Testis (tissue), 3 donors: ENCODE results near the gene MISP3. TPM values are rescaled to one million over a fixed set of nuclear protein-coding genes. Genes with fewer than 3 reads are reported as not detected.
A peak's percentile ranks its signal among the peaks of the same experiment; 100 is the strongest.

ENCODE experiments used
- DNase-seq: peaks from one replicate; pipeline ENCODE4 v3.0.0-alpha.2; 2019
- H3K27ac ChIP-seq, 2 donors: fragments of 200-600 bp; sonication (generic); one replicate each; pipeline ENCODE4 v1.5.1; 2019
- H3K27me3 ChIP-seq: fragments of 200-600 bp; sonication (generic); one replicate; pipeline ENCODE4 v1.5.1; 2019
- H3K36me3 ChIP-seq: fragments of 200-600 bp; sonication (generic); one replicate; pipeline ENCODE4 v1.5.1; 2017; ENCODE audit warnings: low read depth; ENCODE audit errors: missing control alignments
- H3K4me1 ChIP-seq: fragments of 200-600 bp; sonication (generic); one replicate; pipeline ENCODE4 v1.5.1; 2019
- H3K4me3 ChIP-seq, 2 donors: fragments of 200-600 bp; sonication (generic); one replicate each; pipeline ENCODE4 v1.5.1; 2017 to 2019
- H3K9me3 ChIP-seq: fragments of 200-600 bp; sonication (generic); one replicate; pipeline ENCODE4 v1.5.1; 2017
- POLR2A ChIP-seq: fragments of 450-650 bp; IDR thresholded peaks from one replicate; pipeline ENCODE4 v1.6.1; 2017; ENCODE audit warnings: antibody characterized with exemption, mild to moderate bottlenecking, moderate library complexity
- WGBS, 2 donors: methylation state at CpG; one replicate each; pipeline ENCODE4 v1.1.5; 2018; 5-methylcytosine and 5-hydroxymethylcytosine counted together
- intact Hi-C: fragments of 100-400 bp; cut with DNase I; formaldehyde crosslinking; loops from one replicate; pipeline ENCODE4 v1.15.1; 2023; ENCODE audit warnings: low total_unique reads
- polyA plus RNA-seq: library from polyadenylated mRNA; stranded (reverse); fragments of 350-450 nt; fragmentation: Illumina TruSeq; extraction: RNeasy Lipid Tissue Mini Kit (QIAGEN cat#74804); gene quantifications from one replicate; pipeline ENCODE4 v1.2.3, GENCODE V29; 2014; ENCODE audit warnings: low read depth, low replicate concordance; ENCODE audit not compliant: insufficient read depth
- total RNA-seq, 2 donors: library from RNA; depleted of rRNA; stranded (reverse); fragments of >200 nt; gene quantifications; one replicate each; pipeline ENCODE4 v1.2.3, GENCODE V29; 2016
- TF ChIP-seq, protein P1 (sequence below), 3 experiments: fragments of 450-650 bp in 2 of 3; fragments of 200-600 bp in 1 of 3; sonication (generic) in 1 of 3; IDR thresholded peaks; one replicate each; pipeline ENCODE4 v1.5.1; 2016 to 2019; ENCODE audit warnings: antibody characterized with exemption in 3 of 3, mild to moderate bottlenecking in 2 of 3, moderate library complexity in 1 of 3

The MISP3 gene
- total and polyA plus RNA-seq, 3 donors from 2014 or later: 0.76 to 7.2 (median 4.2) TPM

DNA sequence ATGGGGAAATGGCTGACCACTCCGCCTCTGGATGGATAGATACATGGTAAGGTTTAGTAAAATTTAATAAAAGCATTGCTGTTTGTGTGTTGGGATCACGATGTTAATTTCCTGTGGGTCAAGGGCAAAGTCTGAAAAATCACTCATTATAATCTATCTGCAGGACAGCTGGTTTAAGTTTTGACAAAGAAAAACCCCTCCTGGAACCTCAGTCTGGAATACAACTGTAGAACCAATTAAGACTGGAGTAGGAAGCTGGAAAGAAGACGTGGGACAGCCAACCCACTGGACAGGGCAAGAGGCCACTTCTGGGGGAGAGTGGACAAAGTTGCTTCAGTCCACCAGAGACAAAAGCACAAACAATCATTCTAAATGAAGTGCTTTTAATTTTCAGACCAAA lies 46.6 kb downstream of the MISP3 start:
- Histone ChIP-seq H3K27me3 (no peaks in the 10 kb centered on the region), H3K27ac (peak overlapping the region; percentile 80 to 96), H3K4me1 (peaks cover 43% of the 10 kb centered on the region), H3K36me3 (no peaks in the 10 kb centered on the region), H3K9me3 (no peaks in the 10 kb centered on the region), H3K4me3 (peak overlapping the region in 1 of 2 donors; percentile 58)
- TF ChIP-seq, protein P1, sequence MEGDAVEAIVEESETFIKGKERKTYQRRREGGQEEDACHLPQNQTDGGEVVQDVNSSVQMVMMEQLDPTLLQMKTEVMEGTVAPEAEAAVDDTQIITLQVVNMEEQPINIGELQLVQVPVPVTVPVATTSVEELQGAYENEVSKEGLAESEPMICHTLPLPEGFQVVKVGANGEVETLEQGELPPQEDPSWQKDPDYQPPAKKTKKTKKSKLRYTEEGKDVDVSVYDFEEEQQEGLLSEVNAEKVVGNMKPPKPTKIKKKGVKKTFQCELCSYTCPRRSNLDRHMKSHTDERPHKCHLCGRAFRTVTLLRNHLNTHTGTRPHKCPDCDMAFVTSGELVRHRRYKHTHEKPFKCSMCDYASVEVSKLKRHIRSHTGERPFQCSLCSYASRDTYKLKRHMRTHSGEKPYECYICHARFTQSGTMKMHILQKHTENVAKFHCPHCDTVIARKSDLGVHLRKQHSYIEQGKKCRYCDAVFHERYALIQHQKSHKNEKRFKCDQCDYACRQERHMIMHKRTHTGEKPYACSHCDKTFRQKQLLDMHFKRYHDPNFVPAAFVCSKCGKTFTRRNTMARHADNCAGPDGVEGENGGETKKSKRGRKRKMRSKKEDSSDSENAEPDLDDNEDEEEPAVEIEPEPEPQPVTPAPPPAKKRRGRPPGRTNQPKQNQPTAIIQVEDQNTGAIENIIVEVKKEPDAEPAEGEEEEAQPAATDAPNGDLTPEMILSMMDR (IDR thresholded peaks at IDR 0.05): no peak
- TF ChIP-seq POLR2A: no peak
- no peak for DNase-seq
- intact Hi-C loops: no loop called here
- 6 to 12% methylated on average over 3 of the region's 3 CpGs for WGBS, 2 donors

DNA sequence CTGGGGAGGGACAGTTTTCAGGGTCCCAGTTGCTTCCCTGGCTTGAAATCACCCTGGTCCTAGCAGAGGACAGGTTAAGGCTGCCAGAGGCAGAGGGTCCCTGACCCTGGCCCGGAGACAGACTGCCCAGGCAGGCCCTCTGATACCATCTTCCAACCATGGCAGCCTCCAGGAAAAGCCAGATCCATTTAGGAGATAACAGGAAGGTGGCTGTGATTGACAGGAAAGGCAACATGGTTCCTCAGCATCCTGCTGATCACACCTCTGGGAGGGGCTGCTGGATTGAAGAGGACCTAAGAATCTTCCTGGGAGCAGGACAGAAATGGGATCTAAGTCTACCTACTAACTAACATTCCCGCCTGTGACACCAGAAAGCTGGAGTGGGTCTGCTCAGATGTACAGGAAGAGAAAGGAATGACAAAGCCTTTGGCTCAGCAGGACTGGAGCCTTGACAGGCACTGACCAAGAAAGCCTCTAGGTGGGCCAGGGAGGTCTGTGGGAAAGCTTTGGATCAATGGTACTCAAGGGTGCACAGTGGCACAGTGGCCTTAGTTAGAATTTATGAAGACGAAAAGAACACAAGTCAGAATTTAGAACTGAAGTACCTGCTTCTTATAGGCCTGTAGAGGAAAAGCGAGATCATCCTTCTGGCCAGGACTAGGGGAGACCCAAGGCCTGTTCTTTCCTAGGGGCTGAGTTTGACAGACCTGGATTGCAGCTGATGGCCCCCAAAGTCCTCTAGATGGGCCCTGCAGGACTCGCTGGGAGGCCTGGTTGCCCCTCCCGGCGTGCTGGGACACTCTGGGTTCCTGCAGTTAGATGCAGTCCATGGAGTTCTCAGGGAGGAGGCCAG lies 47.3 kb downstream of the MISP3 start:
- Histone ChIP-seq H3K27ac (peak overlapping the region; percentile 80 to 96), H3K27me3 (no peaks in the 10 kb centered on the region), H3K9me3 (no peaks in the 10 kb centered on the region), H3K4me3 (no peak overlapping the region), H3K36me3 (no peaks in the 10 kb centered on the region), H3K4me1 (peaks cover 36% of the 10 kb centered on the region)
- WGBS, 2 donors: 78 to 88% methylated on average over 3 to 7 of the region's 7 CpGs
- no peak for TF ChIP-seq POLR2A
- TF ChIP-seq, protein P1 (IDR thresholded peaks at IDR 0.05): no peak
- intact Hi-C loops: no loop called here
- DNase-seq: no peak

GRCh38 chr19:14120497-14120780 lies 47.9 kb downstream of the MISP3 start:
- 86 to 90% methylated on average over 6 to 7 of the region's 7 CpGs for WGBS, 2 donors
- Histone ChIP-seq H3K27ac (peak overlapping the region; percentile 80 to 96), H3K9me3 (no peaks in the 10 kb centered on the region), H3K4me1 (peaks cover 30% of the 10 kb centered on the region), H3K27me3 (no peaks in the 10 kb centered on the region), H3K4me3 (no peak overlapping the region), H3K36me3 (no peaks in the 10 kb centered on the region)
- DNase-seq: no peak
- TF ChIP-seq, protein P1 (IDR thresholded peaks at IDR 0.05): no peak
- TF ChIP-seq POLR2A: no peak
- intact Hi-C loops: no loop called here

DNA sequence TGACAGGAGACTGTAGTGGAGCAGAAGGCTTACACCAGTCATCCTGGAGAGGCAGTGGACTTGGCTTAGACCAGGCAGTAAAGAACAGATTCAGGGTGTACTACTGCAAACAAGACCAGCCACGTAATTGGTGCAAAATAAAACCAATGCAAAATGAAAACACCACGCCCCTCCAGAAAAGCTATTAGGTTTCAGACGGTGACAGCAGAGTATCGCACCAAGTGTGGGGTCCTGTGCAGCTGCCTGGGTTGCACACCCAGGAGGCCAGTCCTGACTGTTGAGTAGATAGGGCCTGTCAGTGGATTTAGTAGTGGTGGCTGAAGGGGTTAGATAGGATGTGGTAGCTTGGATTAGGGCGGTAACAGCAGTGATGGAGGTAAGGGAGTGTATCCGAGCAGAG lies 50.3 kb downstream of the MISP3 start:
- no peak for DNase-seq
- no peaks in the 10 kb centered on the region for H3K27me3 ChIP-seq
- peaks cover 18% of the 10 kb centered on the region for H3K4me1 ChIP-seq
- intact Hi-C loops: no loop called here
- no peak overlapping the region for H3K27ac ChIP-seq
- TF ChIP-seq POLR2A: no peak
- TF ChIP-seq, protein P1 (IDR thresholded peaks at IDR 0.05): no peak
- H3K4me3 ChIP-seq: no peak overlapping the region
- H3K36me3 ChIP-seq: no peaks in the 10 kb centered on the region
- no peaks in the 10 kb centered on the region for H3K9me3 ChIP-seq
- 91 to 93% methylated on average over 6 of the region's 6 CpGs for WGBS, 2 donors

Other genes with a start within 250 kb of the MISP3 start
- 10 to 100 TPM; 14.5 to 18.6 TPM for gene NANOS3, start 195.7 kb upstream of the MISP3 start, total RNA-seq
- gene NANOS3, start 195.7 kb upstream of the MISP3 start, polyA plus RNA-seq: 9.3 TPM
- gene BRME1, start 166.7 kb upstream of the MISP3 start, total RNA-seq: 10 to 100 TPM; 26.3 to 48.9 TPM
- 17.8 TPM for gene BRME1, start 166.7 kb upstream of the MISP3 start, polyA plus RNA-seq
- 10 to 100 TPM; 56.6 to 62.7 TPM for gene CC2D1A, start 166.6 kb upstream of the MISP3 start, total RNA-seq
- gene CC2D1A, start 166.6 kb upstream of the MISP3 start, polyA plus RNA-seq: 31.0 TPM
- 10 to 100 TPM; 12.6 to 14.6 TPM for gene PODNL1, start 134.4 kb upstream of the MISP3 start, total RNA-seq
- gene PODNL1, start 134.4 kb upstream of the MISP3 start, polyA plus RNA-seq: 5.8 TPM
- 10 to 100 TPM; 79.3 to 82.6 TPM for gene DCAF15, start 120.3 kb upstream of the MISP3 start, total RNA-seq
- gene DCAF15, start 120.3 kb upstream of the MISP3 start, polyA plus RNA-seq: 151 TPM
- gene RFX1, start 66.5 kb upstream of the MISP3 start, total RNA-seq: 10 to 100 TPM; 18.3 to 24.2 TPM
- gene RFX1, start 66.5 kb upstream of the MISP3 start, polyA plus RNA-seq: 40.9 TPM
- not detected for gene RLN3, start 44.6 kb upstream of the MISP3 start, total RNA-seq
- gene RLN3, start 44.6 kb upstream of the MISP3 start, polyA plus RNA-seq: 1.7 TPM
- gene IL27RA, start 41.0 kb upstream of the MISP3 start, total RNA-seq: 1 to 10 TPM; 3.5 to 4.9 TPM
- 5.2 TPM for gene IL27RA, start 41.0 kb upstream of the MISP3 start, polyA plus RNA-seq
- 10 to 100 TPM; 21.3 to 34.6 TPM for gene PALM3, start 10.7 kb upstream of the MISP3 start, total RNA-seq
- 18.4 TPM for gene PALM3, start 10.7 kb upstream of the MISP3 start, polyA plus RNA-seq
- gene C19orf67, start 13.0 kb downstream of the MISP3 start, total RNA-seq: 10 to 100 TPM in 1 of 2 donors, 1 to 10 TPM in 1; 5.0 to 12.7 TPM
- 12.6 TPM for gene C19orf67, start 13.0 kb downstream of the MISP3 start, polyA plus RNA-seq
- gene SAMD1, start 18.0 kb downstream of the MISP3 start, total RNA-seq: 10 to 100 TPM; 50.6 to 72.9 TPM
- 34.0 TPM for gene SAMD1, start 18.0 kb downstream of the MISP3 start, polyA plus RNA-seq
- gene PRKACA, start 45.0 kb downstream of the MISP3 start, total RNA-seq: 100 to 1,000 TPM; 114 to 116 TPM
- gene PRKACA, start 45.0 kb downstream of the MISP3 start, polyA plus RNA-seq: 203 TPM
- 10 to 100 TPM; 31.5 to 52.7 TPM for gene ASF1B, start 63.8 kb downstream of the MISP3 start, total RNA-seq
- gene ASF1B, start 63.8 kb downstream of the MISP3 start, polyA plus RNA-seq: 55.2 TPM
- 10 to 100 TPM; 45.0 to 57.2 TPM for gene ADGRL1, start 133.4 kb downstream of the MISP3 start, total RNA-seq
- gene ADGRL1, start 133.4 kb downstream of the MISP3 start, polyA plus RNA-seq: 23.8 TPM